ENCODE results near the gene ANKS1A. TPM values are rescaled to one million over a fixed set of nuclear protein-coding genes. Genes with fewer than 3 reads are reported as not detected.

Gene ANKS1A
- total RNA-seq, 1 donor from 2014 or later = 17.0 TPM

GRCh38 chr6:35040398-35040797 lies 151.3 kb downstream of the ANKS1A start:
- no peaks in the 10 kb centered on the region for H3K9me3 Mint-ChIP-seq
- H3K4me3 Mint-ChIP-seq = no peak overlapping the region
- peaks cover 29% of the 10 kb centered on the region for H3K4me1 Mint-ChIP-seq
- TF ChIP-seq EZH2phosphoT487 (IDR thresholded peaks at IDR 0.05) = no peak
- Histone ChIP-seq H4K20me1 (ENCODE audit: low read depth) (peaks cover 15% of the 10 kb centered on the region), H3F3A (ENCODE audit: low read depth) (peaks cover 41% of the 10 kb centered on the region), H3K9ac (no peak overlapping the region), H2AFZ (replicated peaks) (no peak overlapping the region), H3K27me3 (no peaks in the 10 kb centered on the region), H3K4me3 (no peak overlapping the region), H3K9me3 (ENCODE audit: low read depth) (no peaks in the 10 kb centered on the region), H3K79me2 (ENCODE audit: low read depth) (no peaks in the 10 kb centered on the region), H3K4me2 (no peak overlapping the region), H3K4me1 (peaks cover 52% of the 10 kb centered on the region), H3K27ac (no peak overlapping the region), H3K36me3 (no peaks in the 10 kb centered on the region)
- H3K36me3 Mint-ChIP-seq = peaks cover 9% of the 10 kb centered on the region
- H3K27me3 Mint-ChIP-seq (ENCODE audit: insufficient read depth, low read depth) = no peaks in the 10 kb centered on the region
- no peak for DNase-seq (ENCODE audit: low spot score)
- no peak overlapping the region for H3K27ac Mint-ChIP-seq

GRCh38 chr6:35041086-35041861 lies 152.2 kb downstream of the ANKS1A start:
- Mint-ChIP-seq H3K9me3 (no peaks in the 10 kb centered on the region), H3K4me3 (no peak overlapping the region), H3K27me3 (ENCODE audit: insufficient read depth, low read depth) (peaks cover 3% of the 10 kb centered on the region), H3K27ac (no peak overlapping the region), H3K4me1 (peaks cover 21% of the 10 kb centered on the region), H3K36me3 (peaks cover 9% of the 10 kb centered on the region)
- H3F3A ChIP-seq (ENCODE audit: low read depth) = peaks cover 40% of the 10 kb centered on the region
- H2AFZ ChIP-seq (replicated peaks) = no peak overlapping the region
- H3K79me2 ChIP-seq (ENCODE audit: low read depth) = no peaks in the 10 kb centered on the region
- H3K27me3 ChIP-seq = no peaks in the 10 kb centered on the region
- no peaks in the 10 kb centered on the region for H3K9me3 ChIP-seq (ENCODE audit: low read depth)
- H3K9ac ChIP-seq = no peak overlapping the region
- no peak for DNase-seq (ENCODE audit: low spot score)
- H3K4me1 ChIP-seq = peaks cover 52% of the 10 kb centered on the region
- H3K36me3 ChIP-seq = no peaks in the 10 kb centered on the region
- no peak overlapping the region for H3K4me3 ChIP-seq
- H4K20me1 ChIP-seq (ENCODE audit: low read depth) = peaks cover 10% of the 10 kb centered on the region
- TF ChIP-seq EZH2 (IDR thresholded peaks at IDR 0.05) (no peak), EZH2phosphoT487 (IDR thresholded peaks at IDR 0.05) (no peak), CTCF (IDR thresholded peaks at IDR 0.05) (no peak)
- no peak overlapping the region for H3K27ac ChIP-seq
- H3K4me2 ChIP-seq = no peak overlapping the region

- H3K9me3 Mint-ChIP-seq = no peaks in the 10 kb centered on the region
- Histone ChIP-seq H3K4me1 (peaks cover 52% of the 10 kb centered on the region), H3K79me2 (ENCODE audit: low read depth) (no peaks in the 10 kb centered on the region), H3K9ac (no peak overlapping the region), H3K4me2 (no peak overlapping the region), H3F3A (ENCODE audit: low read depth) (peaks cover 40% of the 10 kb centered on the region), H4K20me1 (ENCODE audit: low read depth) (peaks cover 6% of the 10 kb centered on the region), H3K27ac (no peak overlapping the region), H2AFZ (replicated peaks) (no peak overlapping the region), H3K4me3 (no peak overlapping the region), H3K36me3 (no peaks in the 10 kb centered on the region), H3K27me3 (no peaks in the 10 kb centered on the region), H3K9me3 (ENCODE audit: low read depth) (no peaks in the 10 kb centered on the region)
- no peak overlapping the region for H3K27ac Mint-ChIP-seq
- DNase-seq (ENCODE audit: low spot score) = no peak
- peaks cover 9% of the 10 kb centered on the region for H3K36me3 Mint-ChIP-seq
- no peak for TF ChIP-seq EZH2 (IDR thresholded peaks at IDR 0.05)
- no peak for TF ChIP-seq CTCF (IDR thresholded peaks at IDR 0.05)
- no peak for TF ChIP-seq EZH2phosphoT487 (IDR thresholded peaks at IDR 0.05)
- H3K4me1 Mint-ChIP-seq = peaks cover 15% of the 10 kb centered on the region
- H3K27me3 Mint-ChIP-seq (ENCODE audit: insufficient read depth, low read depth) = peaks cover 3% of the 10 kb centered on the region
- no peak overlapping the region for H3K4me3 Mint-ChIP-seq
Observed at GRCh38 chr6:35042031-35042815, 153.2 kb downstream of the ANKS1A start.

Data from neural progenitor cell (in vitro differentiated cells).